ENCODE data around the gene FBXW11.
"Not testable (repeated sequence)": the region's sequence is repeated elsewhere in the genome, so short reads cannot be mapped to it uniquely, and the experiment has no call there.

Gene FBXW11

DNA sequence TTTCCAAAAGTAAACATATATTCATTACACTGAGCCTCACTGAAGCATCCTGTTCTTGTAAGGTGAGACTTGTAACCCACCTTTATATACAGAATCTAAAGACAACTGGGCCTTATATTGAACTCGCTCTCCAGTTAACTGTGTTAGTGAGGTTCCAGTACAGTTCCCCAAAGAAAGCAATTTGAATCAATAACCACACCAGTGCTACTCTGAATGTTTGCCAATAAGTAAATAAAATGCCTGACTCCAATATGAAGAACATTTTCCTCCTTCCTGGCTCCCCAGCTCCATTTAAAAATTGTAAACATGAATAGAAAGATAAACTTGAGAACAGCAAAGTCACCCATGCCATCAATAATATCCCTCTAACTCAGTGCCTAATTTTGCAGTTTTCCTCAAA is 50.1 kb downstream of the FBXW11 start:
- in situ Hi-C loops (cut with MboI; ENCODE audit: low sequenced_read_pairs), result no loop called here

DNA sequence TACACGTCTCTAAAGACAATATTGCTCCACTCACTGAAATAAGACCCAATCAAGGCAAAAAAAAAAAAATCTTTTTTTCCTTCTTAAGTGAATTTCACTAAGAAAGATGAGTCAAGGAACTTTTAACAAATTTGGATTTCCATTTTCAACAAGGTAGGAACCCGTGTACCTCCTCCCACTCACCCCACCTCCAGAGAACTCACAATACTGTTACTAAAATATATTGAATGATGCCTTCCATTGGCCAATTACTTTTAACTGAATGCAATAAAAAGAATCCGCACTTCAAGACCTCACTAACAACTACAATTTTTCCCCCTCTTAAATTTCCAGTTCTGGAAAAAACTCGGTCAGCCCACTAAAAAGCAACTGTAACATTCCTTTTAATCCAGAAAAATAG is 50.7 kb downstream of the FBXW11 start:
- in situ Hi-C loops (cut with MboI; ENCODE audit: low sequenced_read_pairs), result no loop called here

DNA sequence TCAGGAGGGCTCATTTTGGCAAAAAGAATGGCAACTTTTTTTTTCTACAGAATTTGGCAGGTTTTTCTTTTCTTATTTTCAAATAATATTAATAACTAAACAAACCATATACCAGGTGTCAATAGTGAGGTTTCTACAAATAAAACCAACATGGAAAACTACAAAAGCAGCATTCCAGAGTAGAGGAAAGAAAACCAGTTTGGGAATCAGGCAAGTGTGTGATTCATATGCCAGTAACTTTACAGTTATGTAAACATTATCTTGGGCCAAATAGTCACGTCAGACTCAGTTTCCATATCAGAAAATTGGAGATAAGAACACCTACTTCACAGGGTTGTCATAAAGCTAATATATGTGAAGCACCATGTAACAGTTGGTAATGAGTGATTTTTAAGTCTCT is 51.7 kb downstream of the FBXW11 start:
- in situ Hi-C loops (cut with MboI; ENCODE audit: low sequenced_read_pairs), result no loop called here

DNA sequence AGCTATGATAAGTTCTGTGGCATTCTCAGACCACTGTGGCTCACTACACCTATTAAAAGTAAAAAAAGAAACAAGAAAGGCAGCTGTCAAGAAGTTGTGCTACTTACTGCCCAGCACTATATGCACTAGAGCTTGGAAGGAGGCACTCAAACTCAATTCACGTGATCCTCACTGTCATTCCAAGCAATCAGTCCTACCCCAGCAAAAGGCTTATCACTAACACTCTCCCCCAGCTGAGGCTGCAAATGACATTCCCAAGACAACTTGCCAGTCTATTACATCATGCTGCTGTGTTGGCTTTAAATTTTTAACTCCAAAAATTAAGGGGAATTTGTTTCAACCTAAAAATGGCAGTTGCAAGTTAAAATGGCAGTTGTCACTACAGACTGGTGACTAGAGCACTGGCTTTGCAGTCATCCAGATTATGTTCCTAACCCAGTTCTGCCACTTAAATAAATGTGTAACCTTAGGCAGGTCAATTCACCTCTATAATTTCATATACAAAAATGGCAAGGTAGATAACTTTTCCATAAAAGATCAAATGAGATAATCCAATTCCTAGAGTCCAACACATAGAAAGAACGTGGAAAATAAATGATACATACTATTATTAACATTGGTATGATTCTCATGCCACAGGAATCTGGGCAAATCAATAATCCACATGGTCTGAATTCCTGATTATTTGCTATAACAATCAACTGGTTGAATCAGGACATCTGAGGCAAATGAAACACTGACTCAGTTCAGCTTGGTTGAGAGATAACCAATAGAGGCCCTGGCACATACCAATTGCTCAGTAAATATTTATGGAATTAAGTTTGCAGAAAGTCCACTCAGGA is 52.4 kb downstream of the FBXW11 start:
- in situ Hi-C loops (cut with MboI; ENCODE audit: low sequenced_read_pairs), result no loop called here

DNA sequence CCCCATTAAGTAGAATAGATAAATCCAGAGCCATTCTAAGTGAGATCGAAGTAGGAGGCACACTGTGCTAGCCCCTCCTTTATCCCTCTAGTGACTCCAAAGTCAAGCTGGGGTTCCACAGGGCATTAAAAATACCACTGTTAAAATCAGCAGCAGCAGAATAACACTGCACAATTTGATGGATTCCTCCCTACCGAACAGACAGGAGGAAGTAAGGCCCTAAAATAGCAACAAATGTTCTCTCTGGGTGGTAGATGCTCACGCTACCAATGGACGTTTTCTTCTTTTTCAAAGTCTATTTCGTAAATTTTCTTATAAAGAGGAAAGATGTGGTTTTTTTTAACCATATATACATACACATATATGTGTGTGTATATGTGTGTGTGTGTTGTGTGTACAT is 54.4 kb downstream of the FBXW11 start:
- in situ Hi-C loops (cut with MboI; ENCODE audit: low sequenced_read_pairs), result no loop called here

DNA sequence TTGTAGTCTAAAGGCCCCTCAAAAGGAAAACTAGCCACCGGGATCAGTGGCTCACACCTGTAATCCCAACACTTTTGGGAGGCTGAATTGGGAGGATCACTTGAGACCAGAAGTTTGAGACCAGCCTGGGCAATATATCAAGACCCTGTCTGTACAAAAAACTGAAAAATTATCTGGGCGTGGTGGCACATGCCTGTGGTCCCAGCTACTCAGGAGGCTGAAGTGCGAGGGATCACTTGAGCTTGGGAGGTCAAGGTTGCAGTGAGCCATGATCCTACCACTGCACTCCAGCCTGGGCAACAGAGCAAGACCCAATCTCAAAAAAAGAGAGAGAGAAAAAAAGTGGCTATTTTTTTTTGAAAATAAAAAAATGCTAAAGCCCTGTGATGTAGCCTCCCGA is 55.2 kb downstream of the FBXW11 start:
- in situ Hi-C loops (cut with MboI; ENCODE audit: low sequenced_read_pairs), result no loop called here

DNA sequence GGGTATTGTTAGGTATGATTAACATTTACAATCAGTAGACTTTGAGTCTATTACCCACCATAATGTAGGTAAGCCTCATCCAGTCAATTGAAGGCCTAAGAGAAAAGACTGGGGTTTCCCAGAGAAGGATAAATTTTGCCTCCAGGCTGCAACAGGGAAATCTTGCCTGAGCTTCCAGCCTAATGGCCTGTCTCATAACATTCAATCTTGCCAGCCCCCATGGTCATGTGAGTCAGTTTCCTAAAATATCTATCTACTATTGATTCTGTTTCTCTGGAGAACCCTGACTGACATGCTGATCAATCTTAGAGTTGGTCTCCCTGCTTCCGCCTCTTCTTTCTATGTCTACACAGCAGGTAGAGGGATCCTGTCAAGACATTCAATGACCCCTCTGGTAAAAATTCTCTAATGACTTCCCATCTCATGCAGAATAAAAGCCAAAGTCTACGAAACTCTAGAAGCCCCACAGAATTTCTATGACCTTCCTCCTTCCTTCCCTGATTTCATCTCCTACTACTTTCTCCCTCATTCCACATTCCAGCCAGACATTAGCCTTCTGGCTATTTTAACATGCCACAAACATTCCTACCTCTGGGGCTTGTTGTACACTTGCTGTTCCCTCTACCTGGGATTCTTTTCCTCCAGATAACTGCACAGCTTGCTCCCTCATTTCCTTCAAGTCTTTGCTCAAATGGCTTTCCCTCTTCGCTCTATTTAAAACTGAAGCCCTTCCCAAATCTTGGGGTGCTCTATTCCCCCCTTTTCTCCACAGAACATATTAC is 60.2 kb downstream of the FBXW11 start:
- in situ Hi-C loops (cut with MboI; ENCODE audit: low sequenced_read_pairs), result no loop called here

DNA sequence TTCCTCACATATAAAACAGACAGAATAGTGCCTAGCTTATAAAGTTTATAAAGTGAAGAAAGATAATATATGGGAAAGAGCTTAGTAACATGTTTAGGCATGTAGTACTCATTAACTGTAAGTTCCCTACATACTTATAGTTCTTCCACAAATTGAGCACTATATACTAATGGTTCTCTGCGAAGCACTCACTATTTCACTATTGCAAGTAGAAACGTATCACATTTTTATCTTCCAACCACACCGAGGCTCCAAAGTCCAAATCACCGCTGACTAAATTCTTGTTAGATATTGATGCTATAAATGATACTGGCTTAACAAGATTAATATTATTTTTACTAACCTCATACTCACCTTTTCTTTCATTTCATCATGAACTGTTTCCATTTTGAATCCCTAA is 61.0 kb downstream of the FBXW11 start:
- in situ Hi-C loops (cut with MboI; ENCODE audit: low sequenced_read_pairs), result no loop called here

DNA sequence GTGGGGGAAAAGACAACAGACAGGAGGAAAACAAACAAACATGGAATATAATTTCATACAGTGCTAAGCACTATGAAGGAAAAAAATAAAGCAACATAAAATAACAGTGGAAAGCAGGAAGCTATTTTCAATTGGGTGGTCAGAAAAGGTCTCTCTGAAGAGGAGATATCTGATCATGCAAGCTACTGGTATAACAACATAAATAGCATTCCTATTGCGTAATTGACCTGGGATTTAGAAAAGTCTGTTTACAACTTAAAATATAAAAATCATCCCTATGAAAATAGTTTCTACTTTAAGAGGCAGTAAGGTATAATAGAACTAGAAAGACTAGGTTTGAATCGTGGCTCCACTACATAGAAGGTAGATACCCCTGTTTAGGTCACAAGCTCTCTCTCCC is 61.4 kb downstream of the FBXW11 start:
- in situ Hi-C loops (cut with MboI; ENCODE audit: low sequenced_read_pairs), result no loop called here

DNA sequence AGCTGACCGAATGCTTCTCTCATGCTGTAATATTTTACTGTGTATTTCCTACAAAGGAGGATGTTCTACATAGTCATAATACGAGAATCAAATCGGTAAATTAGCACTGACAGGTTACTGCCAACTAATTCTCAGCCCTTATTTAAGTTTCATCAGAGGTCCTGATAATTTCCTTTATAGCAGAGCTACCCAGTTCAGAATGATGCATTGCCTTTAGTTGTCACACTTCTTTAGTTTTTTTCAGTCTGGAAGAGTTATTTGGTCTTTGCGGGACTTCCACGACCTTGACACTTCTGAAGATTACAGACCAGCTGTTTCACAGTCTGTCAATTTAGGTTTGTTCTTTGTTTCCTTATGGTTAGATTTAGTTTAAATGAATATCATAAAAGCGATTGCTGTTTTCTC is 64.3 kb downstream of the FBXW11 start:
- in situ Hi-C loops (cut with MboI; ENCODE audit: low sequenced_read_pairs), result not testable (repeated sequence)

DNA sequence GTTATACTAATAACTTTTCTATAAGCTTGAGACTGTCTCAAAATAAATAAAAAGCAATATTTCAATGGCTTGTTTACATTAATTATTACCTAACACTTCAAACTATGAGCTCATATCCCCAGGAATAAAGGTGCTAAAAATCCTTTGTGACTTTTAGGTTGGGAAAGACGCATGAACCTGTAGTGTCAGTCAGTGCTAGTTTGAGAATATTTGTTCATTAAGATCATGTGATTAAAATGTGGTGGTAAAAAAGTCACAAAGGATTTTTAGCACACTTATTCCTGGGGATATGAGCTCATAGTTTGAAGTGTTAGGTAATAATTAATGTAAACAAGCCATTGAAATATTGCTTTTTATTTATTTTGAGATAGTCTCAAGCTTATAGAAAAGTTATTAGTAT is 64.8 kb downstream of the FBXW11 start:
- in situ Hi-C loops (cut with MboI; ENCODE audit: low sequenced_read_pairs), result not testable (repeated sequence)

DNA sequence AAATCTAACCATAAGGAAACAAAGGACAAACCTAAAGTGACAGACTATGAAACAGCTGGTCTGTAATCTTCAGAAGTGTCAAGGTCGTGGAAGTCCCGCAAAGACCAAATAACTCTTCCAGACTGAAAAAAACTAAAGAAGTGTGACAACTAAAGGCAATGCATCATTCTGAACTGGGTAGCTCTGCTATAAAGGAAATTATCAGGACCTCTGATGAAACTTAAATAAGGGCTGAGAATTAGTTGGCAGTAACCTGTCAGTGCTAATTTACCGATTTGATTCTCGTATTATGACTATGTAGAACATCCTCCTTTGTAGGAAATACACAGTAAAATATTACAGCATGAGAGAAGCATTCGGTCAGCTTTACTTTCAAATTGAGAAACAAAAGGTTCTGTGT is 65.2 kb downstream of the FBXW11 start:
- in situ Hi-C loops (cut with MboI; ENCODE audit: low sequenced_read_pairs), result not testable (repeated sequence)

DNA sequence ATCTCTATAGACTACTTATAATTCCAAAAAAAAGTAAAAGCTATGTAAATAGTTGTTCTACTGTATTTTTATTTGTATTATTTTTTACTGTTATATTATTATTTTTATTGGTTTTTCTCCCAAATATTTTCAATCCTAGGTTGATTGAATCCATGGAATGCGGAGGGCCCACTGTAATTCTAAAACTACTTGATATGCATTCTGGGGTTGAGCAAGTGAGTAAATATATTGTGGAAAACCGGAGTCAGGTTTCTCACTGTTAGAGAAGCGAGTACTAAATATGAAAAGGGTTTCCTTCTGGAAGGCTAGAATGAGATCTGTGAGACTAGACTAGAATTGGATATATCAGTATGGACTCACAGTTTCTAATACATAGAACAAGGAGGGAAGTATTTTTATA is 66.5 kb downstream of the FBXW11 start:
- in situ Hi-C loops (cut with MboI; ENCODE audit: low sequenced_read_pairs), result no loop called here

DNA sequence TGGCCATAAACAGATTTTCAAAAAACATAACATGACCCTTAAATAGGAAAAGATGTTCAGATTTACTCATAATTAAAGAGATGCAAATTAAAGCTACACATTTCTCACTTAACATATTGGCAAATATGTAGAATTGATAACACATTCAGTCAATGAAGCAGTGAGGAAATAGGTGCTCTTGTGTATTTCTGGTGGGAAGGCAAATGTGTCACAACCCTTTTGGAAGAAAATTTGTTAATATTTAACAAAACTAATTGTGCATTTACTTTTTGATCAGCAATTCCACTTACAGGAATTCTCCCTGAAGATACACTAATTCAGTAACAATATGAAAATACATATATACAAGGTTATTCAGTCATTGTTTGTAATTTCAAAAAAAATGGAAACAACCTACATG is 68.1 kb downstream of the FBXW11 start:
- in situ Hi-C loops (cut with MboI; ENCODE audit: low sequenced_read_pairs), result no loop called here

DNA sequence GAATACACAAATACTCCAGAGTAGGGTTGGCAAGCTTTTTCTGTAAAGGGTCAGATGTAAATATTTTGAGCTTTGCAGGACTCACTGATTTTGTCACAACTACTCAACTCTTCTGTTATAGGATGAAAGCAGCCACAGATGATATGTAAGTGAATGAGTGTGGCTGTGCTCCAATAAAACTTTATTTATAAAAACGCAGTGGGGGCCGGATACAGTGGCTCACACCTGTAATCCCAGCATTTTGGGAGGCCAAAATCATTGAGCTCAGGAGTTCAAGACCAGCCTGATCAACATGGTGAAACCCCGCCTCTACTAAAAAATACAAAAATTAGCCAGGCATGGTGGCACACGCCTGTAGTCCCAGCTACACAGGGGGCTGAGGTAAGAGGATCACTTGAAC is 69.1 kb downstream of the FBXW11 start:
- in situ Hi-C loops (cut with MboI; ENCODE audit: low sequenced_read_pairs), result no loop called here

DNA sequence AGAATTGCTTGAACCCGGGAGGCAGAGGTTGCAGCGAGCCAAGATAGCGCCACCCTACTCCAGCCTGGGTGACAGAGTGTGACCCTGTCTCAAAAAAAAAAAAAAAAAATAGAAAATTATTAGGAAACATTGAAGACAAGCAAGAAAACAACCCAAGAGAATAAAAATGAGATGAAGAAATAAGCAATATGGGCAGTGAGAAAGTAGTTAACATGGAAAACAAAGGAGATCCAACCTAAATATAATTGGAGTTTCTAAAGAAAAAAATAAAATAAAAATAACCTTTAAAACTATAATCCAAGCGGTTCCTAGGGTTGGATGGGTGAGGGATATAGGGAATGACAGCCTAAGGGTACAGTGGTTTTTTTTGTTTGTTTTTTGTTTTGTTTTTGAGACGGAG is 71.9 kb downstream of the FBXW11 start:
- in situ Hi-C loops (cut with MboI; ENCODE audit: low sequenced_read_pairs), result no loop called here

DNA sequence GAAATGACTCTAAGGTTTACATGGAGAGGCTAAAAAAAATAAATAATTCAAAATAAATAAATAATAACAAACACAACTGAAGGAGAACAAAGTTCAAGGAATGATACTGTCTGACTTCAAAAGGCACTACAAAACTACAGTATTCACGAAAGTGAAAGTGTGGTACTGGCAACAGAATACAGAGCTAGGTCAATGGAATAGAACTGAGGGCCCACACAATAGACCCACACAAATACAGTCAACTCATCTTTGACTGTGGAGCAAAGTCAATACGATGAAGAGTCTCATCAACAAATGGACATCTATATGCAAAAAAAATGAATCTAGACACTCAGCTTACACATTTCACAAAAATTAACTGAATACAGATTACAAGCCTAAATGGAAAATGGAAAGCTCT is 75.3 kb downstream of the FBXW11 start:
- in situ Hi-C loops (cut with MboI; ENCODE audit: low sequenced_read_pairs), result no loop called here

DNA sequence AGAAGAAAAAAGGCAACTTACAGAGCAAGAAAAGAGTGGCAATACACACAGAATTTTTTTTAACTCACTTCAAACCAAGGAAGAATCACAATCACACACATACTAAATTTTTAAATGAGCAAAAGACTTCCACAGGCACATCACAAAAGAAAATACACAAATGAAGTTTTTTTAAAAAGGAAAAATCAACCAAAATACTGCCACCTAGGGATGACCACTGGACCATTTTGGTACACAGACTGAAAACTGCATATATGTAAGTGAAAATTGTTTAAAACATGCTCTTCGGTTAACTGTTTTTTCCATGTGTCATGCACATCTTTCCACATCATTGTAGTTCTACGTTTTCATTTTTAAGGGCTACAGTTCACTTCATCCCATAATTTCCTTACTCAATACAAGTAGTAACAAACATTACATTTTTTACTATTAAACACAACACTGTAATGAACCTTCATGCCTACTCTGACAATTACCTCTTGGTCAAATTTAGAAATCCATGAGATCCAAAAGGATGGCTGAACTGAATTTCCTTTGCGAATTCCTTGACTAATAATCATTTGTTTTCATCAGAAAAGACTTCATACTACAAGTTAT is 79.0 kb downstream of the FBXW11 start:
- in situ Hi-C loops (cut with MboI; ENCODE audit: low sequenced_read_pairs), result no loop called here

DNA sequence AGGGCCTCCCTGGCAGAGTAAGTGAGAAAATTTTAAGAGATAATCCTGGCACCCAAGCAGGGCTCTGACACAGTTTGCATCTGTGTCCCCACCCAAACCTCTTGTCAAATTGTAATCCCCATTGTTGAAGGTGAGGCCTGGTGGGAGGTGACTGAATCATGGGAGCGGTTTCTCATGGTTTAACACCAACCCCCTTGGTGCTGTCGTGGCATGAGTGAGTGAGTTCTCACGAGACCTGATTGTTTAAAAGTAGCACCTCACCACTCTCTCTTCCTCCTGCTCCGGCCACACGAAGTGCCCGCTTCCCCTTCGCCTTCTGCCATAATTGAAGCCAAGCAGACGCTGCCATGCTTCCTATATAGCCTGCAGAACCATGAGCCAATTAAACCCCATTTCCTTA is 80.1 kb downstream of the FBXW11 start:
- in situ Hi-C loops (cut with MboI; ENCODE audit: low sequenced_read_pairs), result no loop called here

DNA sequence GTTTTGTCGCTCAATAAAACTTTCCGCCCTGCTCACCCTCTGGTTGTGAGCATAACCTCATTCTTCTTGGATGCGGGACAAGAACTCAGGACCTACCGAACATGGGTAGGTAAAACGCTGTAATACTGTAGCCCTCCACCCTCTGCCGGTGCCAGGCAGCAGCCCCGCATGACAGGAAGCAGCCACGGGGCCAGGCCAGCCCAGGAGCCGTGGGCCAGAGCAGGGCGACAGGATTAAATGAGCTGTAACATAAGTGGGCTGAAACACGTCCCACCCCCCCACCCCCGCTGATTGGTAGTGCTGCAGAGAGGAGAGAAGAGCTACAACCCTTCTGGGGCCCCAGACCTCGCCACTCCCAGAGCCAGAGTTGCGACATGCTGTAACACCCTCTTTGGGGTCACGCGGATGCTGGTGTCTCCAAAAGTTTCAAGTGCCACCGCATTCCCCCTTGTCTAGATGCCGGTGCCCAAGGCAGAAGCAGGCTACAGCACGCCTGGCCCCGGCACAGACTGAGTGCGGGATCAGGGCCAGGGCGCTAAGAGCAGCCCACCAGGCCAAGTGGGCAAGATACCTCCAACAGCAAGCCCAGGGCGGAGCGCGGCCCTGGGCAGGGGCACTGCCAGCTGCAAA is 81.8 kb downstream of the FBXW11 start:
- in situ Hi-C loops (cut with MboI; ENCODE audit: low sequenced_read_pairs), result loop anchor here (25.0 kb wide), 1 partner anchor 363 kb away; the partner anchor contains the start of gene UBTD2

DNA sequence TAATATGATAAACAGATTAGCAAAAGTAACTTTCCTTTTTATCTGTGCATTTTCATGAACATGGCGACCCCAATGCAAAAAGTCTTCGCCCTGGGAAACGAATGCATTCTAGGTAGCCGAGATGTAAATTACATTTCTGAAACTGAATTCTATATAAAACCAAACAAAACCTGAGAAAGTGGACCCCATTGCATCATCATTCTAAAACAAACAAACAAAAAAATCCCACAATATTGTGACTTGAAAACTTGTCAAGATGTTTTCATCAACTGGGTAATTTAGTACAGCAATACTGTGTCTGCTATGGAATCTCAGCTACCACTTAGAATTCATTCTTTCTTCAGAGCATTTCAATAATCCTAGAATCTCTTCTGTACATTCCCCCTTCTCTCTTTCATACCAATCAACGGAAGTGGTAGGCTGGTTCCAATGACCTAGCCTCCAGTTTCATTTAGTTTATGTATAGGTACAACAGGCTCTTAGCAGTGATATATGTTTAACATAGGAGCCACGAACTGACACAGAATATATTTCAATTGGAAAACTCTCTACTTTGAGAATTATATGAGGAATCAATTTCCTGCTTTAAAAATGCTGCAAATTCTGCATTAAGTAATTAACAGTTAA is 85.6 kb downstream of the FBXW11 start:
- in situ Hi-C loops (cut with MboI; ENCODE audit: low sequenced_read_pairs), result loop anchor here (25.0 kb wide), 1 partner anchor 366 kb away; the partner anchor contains the start of gene UBTD2
